ENCODE results near the gene TH. TPM values are rescaled to one million over a fixed set of nuclear protein-coding genes. Genes with fewer than 3 reads are reported as not detected.

Gene TH
- total and polyA plus RNA-seq, 3 donors from 2014 or later, result 1.1 to 2.0 (median 1.2) TPM

GRCh38 chr11:2198621-2199365, 27.2 kb upstream of the TH start:
- no peaks in the 10 kb centered on the region for H3K36me3 ChIP-seq (ENCODE audit: low read depth, missing control alignments)
- no peak overlapping the region for H3K27ac ChIP-seq
- intact Hi-C loops (cut with DNase I; ENCODE audit: low total_unique reads), result loop anchor here (5.0 kb wide), 2 partner anchors 99 to 224 kb away; no protein-coding TSS in a partner anchor
- H3K4me3 ChIP-seq, result no peak overlapping the region
- DNase-seq, result no peak
- no peaks in the 10 kb centered on the region for H3K27me3 ChIP-seq
- no peaks in the 10 kb centered on the region for H3K4me1 ChIP-seq
- WGBS, 2 donors, result 65 to 89% methylated on average over 5 to 21 of the region's 21 CpGs
- TF ChIP-seq POLR2A (IDR thresholded peaks at IDR 0.05), result no peak
- no peak for TF ChIP-seq CTCF (IDR thresholded peaks at IDR 0.05)
- no peaks in the 10 kb centered on the region for H3K9me3 ChIP-seq

- no peak overlapping the region for H3K4me3 ChIP-seq
- no peaks in the 10 kb centered on the region for H3K9me3 ChIP-seq
- no peak for TF ChIP-seq CTCF (IDR thresholded peaks at IDR 0.05)
- no peak for TF ChIP-seq POLR2A (IDR thresholded peaks at IDR 0.05)
These were observed 26.3 kb upstream of the TH start for GRCh38 chr11:2197771-2198520.

GRCh38 chr11:2196970-2197770, 25.6 kb upstream of the TH start:
- TF ChIP-seq POLR2A (IDR thresholded peaks at IDR 0.05) (no peak), CTCF (IDR thresholded peaks at IDR 0.05) (peak; percentile 84 to 94 (median 87))
- Histone ChIP-seq H3K4me1 (no peaks in the 10 kb centered on the region), H3K27me3 (no peaks in the 10 kb centered on the region), H3K36me3 (ENCODE audit: low read depth, missing control alignments) (no peaks in the 10 kb centered on the region), H3K9me3 (no peaks in the 10 kb centered on the region), H3K4me3 (no peak overlapping the region), H3K27ac (no peak overlapping the region)
- intact Hi-C loops (cut with DNase I; ENCODE audit: low total_unique reads), result loop anchor here (5.0 kb wide), 2 partner anchors 100 to 225 kb away; no protein-coding TSS in a partner anchor
- WGBS, 2 donors, result 44 to 46% methylated on average over 9 to 23 of the region's 23 CpGs
- DNase-seq, result peak; percentile 89

More at GRCh38 chr11:2197771-2198520, 26.3 kb upstream of the TH start:
- Histone ChIP-seq H3K27ac (no peak overlapping the region), H3K4me1 (no peaks in the 10 kb centered on the region), H3K27me3 (no peaks in the 10 kb centered on the region), H3K36me3 (ENCODE audit: low read depth, missing control alignments) (no peaks in the 10 kb centered on the region)
- WGBS, 2 donors, result 82 to 85% methylated on average over 17 to 28 of the region's 28 CpGs
- intact Hi-C loops (cut with DNase I; ENCODE audit: low total_unique reads), result loop anchor here (5.0 kb wide), 2 partner anchors 99 to 224 kb away; no protein-coding TSS in a partner anchor
- DNase-seq, result no peak

- intact Hi-C loops (cut with DNase I; ENCODE audit: low total_unique reads), result loop anchor here (5.0 kb wide), 2 partner anchors 102 to 227 kb away; no protein-coding TSS in a partner anchor
- Histone ChIP-seq H3K27me3 (no peaks in the 10 kb centered on the region), H3K27ac (no peak overlapping the region)
These were observed 24.1 kb upstream of the TH start for GRCh38 chr11:2195756-2196088.

More at GRCh38 chr11:2195756-2196088, 24.1 kb upstream of the TH start:
- Histone ChIP-seq H3K9me3 (no peaks in the 10 kb centered on the region), H3K4me3 (no peak overlapping the region), H3K36me3 (ENCODE audit: low read depth, missing control alignments) (no peaks in the 10 kb centered on the region), H3K4me1 (no peaks in the 10 kb centered on the region)
- TF ChIP-seq CTCF (IDR thresholded peaks at IDR 0.05) (no peak), POLR2A (IDR thresholded peaks at IDR 0.05) (no peak)
- WGBS, 2 donors, result 89 to 94% methylated on average over 3 to 7 of the region's 7 CpGs
- DNase-seq, result no peak
